K562 (cell line): Measurements from ENCODE around the gene SAE1. TPM values are rescaled to one million over a fixed set of nuclear protein-coding genes. Genes with fewer than 3 reads are reported as not detected.

Experiments used
- DMBX1 ChIP-seq: fragments of 250-450 bp; sonication (Bioruptor Pico); IDR thresholded peaks from 2 replicates; pipeline ENCODE4 v1.8.0; 2022; ENCODE audit warnings: inconsistent platforms, mild to moderate bottlenecking, moderate library complexity, borderline replicate concordance
- EP400 ChIP-seq: fragments of 450-650 bp; IDR thresholded peaks from 2 replicates; pipeline ENCODE4 v1.6.1; 2017; ENCODE audit warnings: antibody characterized with exemption, mild to moderate bottlenecking, moderate library complexity
- FUS ChIP-seq: fragments of 200-400 bp; formaldehyde crosslinking; optimal IDR thresholded peaks from 2 replicates; pipeline ENCODE3; 2017; ENCODE audit warnings: low read depth, low read length
- GATAD2A ChIP-seq: fragments of 450-650 bp; IDR thresholded peaks from 2 replicates; pipeline ENCODE4 v1.6.1; 2017
- HDAC1 ChIP-seq, 2 experiments: fragments of 450-650 bp; IDR thresholded peaks; 2 replicates each; pipeline ENCODE4 v1.6.1; 2016 to 2017; ENCODE audit warnings: inconsistent platforms in 1 of 2, mild to moderate bottlenecking in 1 of 2, moderate library complexity in 1 of 2
- HDGF ChIP-seq: fragments of 450-650 bp; IDR thresholded peaks from 2 replicates; pipeline ENCODE4 v1.6.1; 2016
- HEY1 ChIP-seq: fragments of 250-450 bp; sonication (Bioruptor Pico); IDR thresholded peaks from 2 replicates; pipeline ENCODE4 v1.5.0; 2020; ENCODE audit warnings: mild to moderate bottlenecking, moderate library complexity, borderline replicate concordance
- MCM2 ChIP-seq: fragments of 450-650 bp; IDR thresholded peaks from 2 replicates; pipeline ENCODE4 v1.6.1; 2017; ENCODE audit warnings: low read depth, mild to moderate bottlenecking
- NBN ChIP-seq: fragments of 450-650 bp; IDR thresholded peaks from 2 replicates; pipeline ENCODE4 v1.6.1; 2016; ENCODE audit warnings: low read depth, mild to moderate bottlenecking
- PKNOX1 ChIP-seq: fragments of 450-650 bp; IDR thresholded peaks from 2 replicates; pipeline ENCODE4 v1.6.1; 2016
- STAT5B ChIP-seq: fragments of 250-450 bp; sonication (Bioruptor Pico); IDR thresholded peaks from 2 replicates; pipeline ENCODE4 v1.8.0; 2021; ENCODE audit warnings: mild to moderate bottlenecking, inconsistent platforms
- TAF1 ChIP-seq: IDR thresholded peaks from 2 replicates; pipeline ENCODE4 v1.6.1; 2011; ENCODE audit warnings: mild to moderate bottlenecking, low read length, moderate library complexity; ENCODE audit not compliant: insufficient read depth, control insufficient read depth, severe bottlenecking; ENCODE audit errors: extremely low read depth
- ZKSCAN8 ChIP-seq: fragments of 200-800 bp; sonication (Bioruptor generic); IDR thresholded peaks from 2 replicates; pipeline ENCODE4 v1.6.1; 2016; ENCODE audit warnings: missing genetic modification characterization, missing compliant biosample characterization
- ZNF75A ChIP-seq: fragments of 450-650 bp; formaldehyde crosslinking; IDR thresholded peaks from 2 replicates; pipeline ENCODE4 v1.4.0; 2020; ENCODE audit warnings: mild to moderate bottlenecking
- polyA plus RNA-seq, 8 experiments: library from polyadenylated mRNA; depleted of rRNA in 4 of 8; stranded (reverse) in 5 of 8; unstranded in 3 of 8; fragments of >200 nt; fragmentation: Nextera tagmentation in 2 of 8; fragmentation: Illumina TruSeq in 1 of 8; extraction: Ambion mirVana in 2 of 8; extraction: Trizol in 1 of 8; gene quantifications; 2 replicates each; pipeline versions ENCODE4 v1.2.1 to v1.2.3, GENCODE V29; 2011 to 2014; ENCODE audit warnings: inconsistent platforms in 1 of 8, missing spikeins in 1 of 8
- total RNA-seq, 7 experiments: library from RNA; depleted of rRNA in 6 of 7; stranded (reverse); fragments of >200 nt in 6 of 7; fragmentation: Illumina TruSeq in 2 of 7; extraction: Trizol in 2 of 7; gene quantifications; 2 replicates each; pipeline versions ENCODE4 v1.2.1 to v1.2.3, GENCODE V29; 2011 to 2021; ENCODE audit warnings: low replicate concordance in 1 of 7
- TF ChIP-seq, protein P1 (sequence below): sonication (generic); formaldehyde crosslinking; IDR thresholded peaks from 2 replicates; pipeline ENCODE4 v1.8.0; 2022; ENCODE audit warnings: mild to moderate bottlenecking, missing genetic modification reagents, borderline replicate concordance
- TF ChIP-seq, protein P2 (sequence below), 2 experiments: fragments of 450-650 bp; formaldehyde crosslinking in 1 of 2; IDR thresholded peaks; 2 replicates each; pipeline versions ENCODE4 v1.4.0 to v1.6.1; 2014 to 2020; ENCODE audit warnings: mild to moderate bottlenecking in 2 of 2, borderline replicate concordance in 1 of 2, low read depth in 1 of 2

SAE1 gene
- total and polyA plus RNA-seq, 9 of the 15 experiments (the other 6 are each of a cell fraction or from before 2014, with no cell fraction given) = 82.8 to 299 (median 217) TPM

- TF ChIP-seq, protein P1, sequence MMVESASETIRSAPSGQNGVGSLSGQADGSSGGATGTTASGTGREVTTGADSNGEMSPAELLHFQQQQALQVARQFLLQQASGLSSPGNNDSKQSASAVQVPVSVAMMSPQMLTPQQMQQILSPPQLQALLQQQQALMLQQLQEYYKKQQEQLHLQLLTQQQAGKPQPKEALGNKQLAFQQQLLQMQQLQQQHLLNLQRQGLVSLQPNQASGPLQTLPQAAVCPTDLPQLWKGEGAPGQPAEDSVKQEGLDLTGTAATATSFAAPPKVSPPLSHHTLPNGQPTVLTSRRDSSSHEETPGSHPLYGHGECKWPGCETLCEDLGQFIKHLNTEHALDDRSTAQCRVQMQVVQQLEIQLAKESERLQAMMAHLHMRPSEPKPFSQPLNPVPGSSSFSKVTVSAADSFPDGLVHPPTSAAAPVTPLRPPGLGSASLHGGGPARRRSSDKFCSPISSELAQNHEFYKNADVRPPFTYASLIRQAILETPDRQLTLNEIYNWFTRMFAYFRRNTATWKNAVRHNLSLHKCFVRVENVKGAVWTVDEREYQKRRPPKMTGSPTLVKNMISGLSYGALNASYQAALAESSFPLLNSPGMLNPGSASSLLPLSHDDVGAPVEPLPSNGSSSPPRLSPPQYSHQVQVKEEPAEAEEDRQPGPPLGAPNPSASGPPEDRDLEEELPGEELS (CRISPR knock-in tag) = 0 out of 2 replicates have a peak, but pooled peaks have one; percentile 20
- TF ChIP-seq, protein P2, sequence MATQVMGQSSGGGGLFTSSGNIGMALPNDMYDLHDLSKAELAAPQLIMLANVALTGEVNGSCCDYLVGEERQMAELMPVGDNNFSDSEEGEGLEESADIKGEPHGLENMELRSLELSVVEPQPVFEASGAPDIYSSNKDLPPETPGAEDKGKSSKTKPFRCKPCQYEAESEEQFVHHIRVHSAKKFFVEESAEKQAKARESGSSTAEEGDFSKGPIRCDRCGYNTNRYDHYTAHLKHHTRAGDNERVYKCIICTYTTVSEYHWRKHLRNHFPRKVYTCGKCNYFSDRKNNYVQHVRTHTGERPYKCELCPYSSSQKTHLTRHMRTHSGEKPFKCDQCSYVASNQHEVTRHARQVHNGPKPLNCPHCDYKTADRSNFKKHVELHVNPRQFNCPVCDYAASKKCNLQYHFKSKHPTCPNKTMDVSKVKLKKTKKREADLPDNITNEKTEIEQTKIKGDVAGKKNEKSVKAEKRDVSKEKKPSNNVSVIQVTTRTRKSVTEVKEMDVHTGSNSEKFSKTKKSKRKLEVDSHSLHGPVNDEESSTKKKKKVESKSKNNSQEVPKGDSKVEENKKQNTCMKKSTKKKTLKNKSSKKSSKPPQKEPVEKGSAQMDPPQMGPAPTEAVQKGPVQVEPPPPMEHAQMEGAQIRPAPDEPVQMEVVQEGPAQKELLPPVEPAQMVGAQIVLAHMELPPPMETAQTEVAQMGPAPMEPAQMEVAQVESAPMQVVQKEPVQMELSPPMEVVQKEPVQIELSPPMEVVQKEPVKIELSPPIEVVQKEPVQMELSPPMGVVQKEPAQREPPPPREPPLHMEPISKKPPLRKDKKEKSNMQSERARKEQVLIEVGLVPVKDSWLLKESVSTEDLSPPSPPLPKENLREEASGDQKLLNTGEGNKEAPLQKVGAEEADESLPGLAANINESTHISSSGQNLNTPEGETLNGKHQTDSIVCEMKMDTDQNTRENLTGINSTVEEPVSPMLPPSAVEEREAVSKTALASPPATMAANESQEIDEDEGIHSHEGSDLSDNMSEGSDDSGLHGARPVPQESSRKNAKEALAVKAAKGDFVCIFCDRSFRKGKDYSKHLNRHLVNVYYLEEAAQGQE (IDR thresholded peaks at IDR 0.05; ENCODE audit: borderline replicate concordance) = peak; percentile 79
- TF ChIP-seq, protein P2 (CRISPR knock-in tag; IDR thresholded peaks at IDR 0.05; ENCODE audit: low read depth) = peak; percentile 84
- TF ChIP-seq PKNOX1 (0 out of 2 replicates have a peak, but pooled peaks have one; percentile 18), ZNF75A (no peak), TAF1 (no peak), HDAC1 (IDR thresholded peaks at IDR 0.05) (peak in 1 of 2 experiments; percentile 63; a peak in 2 of 4 replicates), HEY1 (no peak), FUS (no peak), EP400 (peak; percentile 40), NBN (peak; percentile 41; the same call in 1 of the 2 replicates), GATAD2A (0 out of 2 replicates have a peak, but pooled peaks have one; percentile 18), STAT5B (CRISPR knock-in tag) (no peak), DMBX1 (CRISPR knock-in tag) (0 out of 2 replicates have a peak, but pooled peaks have one; percentile 20), HDGF (peak; percentile 54; the same call in 1 of the 2 replicates), ZKSCAN8 (CRISPR knock-in tag) (no peak), MCM2 (no peak)
Measured at GRCh38 chr19:47231215-47232054, 100.8 kb downstream of the SAE1 start (continued).
